HUES6 (cell line): ENCODE results near the gene HEXIM2.
"Not testable (repeated sequence)": the region's sequence is repeated elsewhere in the genome, so short reads cannot be mapped to it uniquely, and the experiment has no call there.

Experiments used
- H3K27ac ChIP-seq: 2 replicates; pipeline ENCODE4 v1.7.0; 2013; ENCODE audit warnings: low read depth, mild to moderate bottlenecking, low read length, inconsistent platforms
- H3K27me3 ChIP-seq: 2 replicates; pipeline ENCODE4 v1.6.1; 2013; ENCODE audit warnings: low read length; ENCODE audit not compliant: control insufficient read depth, insufficient read depth
- H3K36me3 ChIP-seq: 2 replicates; pipeline ENCODE4 v1.6.1; 2013; ENCODE audit warnings: low read length; ENCODE audit not compliant: control insufficient read depth, insufficient read depth
- H3K4me1 ChIP-seq: 2 replicates; pipeline ENCODE4 v1.6.1; 2013; ENCODE audit warnings: low read length; ENCODE audit not compliant: control insufficient read depth, insufficient read depth
- H3K4me3 ChIP-seq: 2 replicates; pipeline ENCODE4 v1.5.1; 2013; ENCODE audit warnings: low read depth, low read length
- H3K9ac ChIP-seq: one replicate; pipeline ENCODE4 v1.6.1; 2013; ENCODE audit warnings: mild to moderate bottlenecking, low read length
- H3K9me3 ChIP-seq: 2 replicates; pipeline ENCODE4 v1.6.1; 2013; ENCODE audit warnings: low read depth, low read length; ENCODE audit not compliant: control insufficient read depth, insufficient read depth

The HEXIM2 gene

DNA sequence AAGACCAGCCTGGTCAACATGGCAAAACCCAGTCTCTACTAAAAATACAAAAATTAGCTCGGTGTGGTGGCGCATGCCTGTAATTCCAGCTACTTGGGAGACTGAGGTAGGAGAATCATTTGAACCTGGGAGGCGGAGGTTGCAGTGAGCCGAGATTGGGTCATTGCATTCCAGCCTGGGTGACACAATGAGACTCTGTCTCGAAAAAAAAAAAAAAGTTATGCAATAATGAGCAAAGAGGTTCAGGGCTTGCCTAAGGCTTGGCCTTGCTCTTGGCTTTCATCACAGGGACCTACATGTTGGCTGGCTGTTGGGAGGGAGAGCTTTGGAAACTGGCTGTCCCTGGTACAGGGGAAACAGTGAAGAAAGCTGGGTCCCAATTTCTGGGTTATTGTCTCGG, 40.2 kb downstream of the HEXIM2 start:
- H3K27me3 ChIP-seq, H3K36me3 ChIP-seq, H3K9me3 ChIP-seq, H3K4me1 ChIP-seq, H3K4me3 ChIP-seq, H3K27ac ChIP-seq, H3K9ac ChIP-seq: not testable (repeated sequence)

DNA sequence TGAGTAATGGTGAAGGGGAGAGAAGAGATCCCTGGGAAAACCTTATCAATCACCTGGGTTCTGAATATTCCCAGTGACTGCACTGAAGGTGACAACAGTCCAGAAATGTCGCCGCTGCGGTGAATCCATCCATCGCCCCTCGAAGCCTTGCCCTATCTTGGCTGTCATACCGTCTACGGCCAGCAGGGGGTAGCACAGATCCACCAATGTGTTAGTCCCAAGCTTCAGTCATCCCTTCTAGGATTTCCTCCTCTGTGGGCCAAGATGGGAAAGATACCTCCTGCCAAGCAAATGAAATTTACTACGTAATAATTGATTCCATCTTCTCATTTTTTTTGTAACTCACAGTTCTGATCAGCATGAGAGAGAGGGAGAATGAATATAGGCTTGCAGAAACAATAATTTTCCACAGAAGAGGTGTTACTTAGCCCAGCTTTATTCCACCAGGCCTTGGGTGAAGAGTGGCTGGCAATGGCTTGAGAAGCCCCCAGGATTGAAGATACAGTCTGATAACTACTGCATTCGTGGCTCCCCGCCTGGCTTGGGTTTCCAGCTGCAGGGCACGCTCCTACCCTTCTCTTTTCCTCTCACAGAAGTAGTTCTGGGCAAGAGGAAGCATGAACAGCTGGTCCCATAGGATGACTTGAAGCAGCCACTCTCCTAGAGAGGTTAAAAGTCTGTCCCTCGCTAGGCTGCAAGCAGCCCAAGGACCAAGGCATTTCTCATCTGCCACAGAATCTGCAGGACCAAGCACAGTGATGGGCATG, 57.4 kb downstream of the HEXIM2 start:
- Histone ChIP-seq H3K27me3 (peaks cover 50% of the 10 kb centered on the region), H3K4me3 (no peak overlapping the region), H3K4me1 (peaks cover 9% of the 10 kb centered on the region), H3K9ac (no peak overlapping the region), H3K36me3 (no peaks in the 10 kb centered on the region), H3K27ac (no peak overlapping the region), H3K9me3 (no peaks in the 10 kb centered on the region)
